ENCODE data around the gene ZBTB16.

DNA sequence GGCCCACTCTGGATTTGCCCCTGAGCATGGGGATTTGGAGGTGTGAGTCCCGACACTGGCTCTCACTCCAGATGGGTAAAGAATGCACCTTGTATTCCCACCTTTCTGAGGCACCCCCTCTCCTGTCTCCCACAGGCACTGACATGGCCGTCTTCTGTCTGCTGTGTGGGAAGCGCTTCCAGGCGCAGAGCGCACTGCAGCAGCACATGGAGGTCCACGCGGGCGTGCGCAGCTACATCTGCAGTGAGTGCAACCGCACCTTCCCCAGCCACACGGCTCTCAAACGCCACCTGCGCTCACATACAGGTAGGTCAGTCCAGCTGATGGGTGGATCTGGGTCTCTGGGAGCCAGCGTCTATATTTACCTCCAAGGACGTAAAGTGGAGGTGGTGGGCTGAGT, 182.5 kb downstream of the ZBTB16 start:
- TF ChIP-seq POLR2A (IDR thresholded peaks at IDR 0.05; ENCODE audit: low read length) (no peak), GATA1 (IDR thresholded peaks at IDR 0.05; ENCODE audit: low read depth, low read length) (no peak)

All from erythroblast (primary cell).